Stimulated activated CD8-positive, alpha-beta memory T cell treated with anti-CD3 and anti-CD28 coated beads, Interleukin-15, amount 100 ng/mL, for 48 hours (primary cell): ENCODE measurements around the gene ETV6.

ENCODE experiments used
- DNase-seq, 2 donors: peaks; one replicate each; pipeline ENCODE4 v3.0.0-alpha.2; 2020; ENCODE audit warnings: low read depth in 2 of 2

Gene ETV6

GRCh38 chr12:11642785-11643184, 6.7 kb upstream of the ETV6 start:
- no peak for DNase-seq

GRCh38 chr12:11645391-11645790, 4.1 kb upstream of the ETV6 start:
- no peak for DNase-seq

- peak; percentile 38 to 49 for DNase-seq
Observed at GRCh38 chr12:11648514-11649412, 711 bp upstream of the ETV6 start.

GRCh38 chr12:11650286-11651281, 1.1 kb downstream of the ETV6 start:
- DNase-seq, result peak in 1 of 2 donors; percentile 28

- no peak for DNase-seq
Observed at GRCh38 chr12:11651381-11651780, 1.9 kb downstream of the ETV6 start.

- no peak for DNase-seq
Observed at GRCh38 chr12:11651785-11652184, 2.3 kb downstream of the ETV6 start.

GRCh38 chr12:11652351-11653040, 3.0 kb downstream of the ETV6 start:
- peak; percentile 8 to 35 for DNase-seq

- peak; percentile 41 to 57 for DNase-seq
Observed at GRCh38 chr12:11653215-11653753, 3.8 kb downstream of the ETV6 start.

GRCh38 chr12:11654338-11654737, 4.9 kb downstream of the ETV6 start:
- no peak for DNase-seq

- no peak for DNase-seq
Observed at GRCh38 chr12:11654802-11655201, 5.3 kb downstream of the ETV6 start.

GRCh38 chr12:11655842-11656241, 6.4 kb downstream of the ETV6 start:
- no peak for DNase-seq

- DNase-seq, result no peak
Observed at GRCh38 chr12:11656550-11656949, 7.1 kb downstream of the ETV6 start.

GRCh38 chr12:11657511-11657910, 8.0 kb downstream of the ETV6 start:
- DNase-seq, result no peak

GRCh38 chr12:11658791-11659190, 9.3 kb downstream of the ETV6 start:
- no peak for DNase-seq

- no peak for DNase-seq
Observed at GRCh38 chr12:11660624-11661023, 11.2 kb downstream of the ETV6 start.

- DNase-seq, result no peak
Observed at GRCh38 chr12:11661491-11662089, 12.1 kb downstream of the ETV6 start.

- no peak for DNase-seq
Observed at GRCh38 chr12:11662369-11662768, 12.9 kb downstream of the ETV6 start.

- DNase-seq, result no peak
Observed at GRCh38 chr12:11663130-11663529, 13.7 kb downstream of the ETV6 start.

GRCh38 chr12:11664101-11664500, 14.6 kb downstream of the ETV6 start:
- DNase-seq, result no peak

GRCh38 chr12:11666131-11667050, 16.9 kb downstream of the ETV6 start:
- DNase-seq, result no peak
